Measurements from ENCODE around the gene LGALS14. TPM values are rescaled to one million over a fixed set of nuclear protein-coding genes. Genes with fewer than 3 reads are reported as not detected.
"Not testable (repeated sequence)": the region's sequence is repeated elsewhere in the genome, so short reads cannot be mapped to it uniquely, and the experiment has no call there.

Gene LGALS14
- total RNA-seq, 4 donors from 2014 or later, result not detected

DNA sequence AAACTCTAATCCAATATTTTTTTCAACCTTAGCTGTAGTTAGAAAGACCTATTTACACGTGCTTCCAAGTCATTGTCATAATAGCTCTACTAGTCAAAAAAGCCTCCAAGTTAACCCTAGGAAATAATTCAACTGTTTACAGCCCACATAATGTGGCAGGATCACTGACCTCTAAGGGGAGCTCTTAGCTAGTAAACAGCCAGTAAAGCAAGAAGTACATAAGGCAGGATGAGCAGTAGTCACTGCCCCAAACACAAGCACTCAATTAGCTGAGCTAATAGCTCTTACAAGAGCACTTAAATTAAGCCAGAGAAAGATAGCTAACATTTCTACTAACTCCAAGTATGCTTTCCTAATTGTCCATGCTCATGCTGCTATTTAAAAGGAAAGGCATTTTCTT is 30.4 kb upstream of the LGALS14 start:
- not testable (repeated sequence) for DNase-seq, H3K27ac ChIP-seq, H3K9me3 ChIP-seq, H3K36me3 ChIP-seq, H3K4me3 ChIP-seq
- intact Hi-C loops (cut with DNase I), result loop anchor here (5.0 kb wide), 1 partner anchor 122 kb away; no protein-coding TSS in a partner anchor
- 31 to 36% methylated on average over 1 of the region's 1 CpG for WGBS, 2 donors
- TF ChIP-seq, protein P1, sequence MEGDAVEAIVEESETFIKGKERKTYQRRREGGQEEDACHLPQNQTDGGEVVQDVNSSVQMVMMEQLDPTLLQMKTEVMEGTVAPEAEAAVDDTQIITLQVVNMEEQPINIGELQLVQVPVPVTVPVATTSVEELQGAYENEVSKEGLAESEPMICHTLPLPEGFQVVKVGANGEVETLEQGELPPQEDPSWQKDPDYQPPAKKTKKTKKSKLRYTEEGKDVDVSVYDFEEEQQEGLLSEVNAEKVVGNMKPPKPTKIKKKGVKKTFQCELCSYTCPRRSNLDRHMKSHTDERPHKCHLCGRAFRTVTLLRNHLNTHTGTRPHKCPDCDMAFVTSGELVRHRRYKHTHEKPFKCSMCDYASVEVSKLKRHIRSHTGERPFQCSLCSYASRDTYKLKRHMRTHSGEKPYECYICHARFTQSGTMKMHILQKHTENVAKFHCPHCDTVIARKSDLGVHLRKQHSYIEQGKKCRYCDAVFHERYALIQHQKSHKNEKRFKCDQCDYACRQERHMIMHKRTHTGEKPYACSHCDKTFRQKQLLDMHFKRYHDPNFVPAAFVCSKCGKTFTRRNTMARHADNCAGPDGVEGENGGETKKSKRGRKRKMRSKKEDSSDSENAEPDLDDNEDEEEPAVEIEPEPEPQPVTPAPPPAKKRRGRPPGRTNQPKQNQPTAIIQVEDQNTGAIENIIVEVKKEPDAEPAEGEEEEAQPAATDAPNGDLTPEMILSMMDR (IDR thresholded peaks at IDR 0.05), result peak in 1 of 6 experiments; percentile 7
- peaks cover 0 to 17% (median 0%) of the 10 kb centered on the region in 4 donors for H3K27me3 ChIP-seq
- H3K4me1 ChIP-seq, result peaks cover 0 to 12% (median 9%) of the 10 kb centered on the region in 3 donors

DNA sequence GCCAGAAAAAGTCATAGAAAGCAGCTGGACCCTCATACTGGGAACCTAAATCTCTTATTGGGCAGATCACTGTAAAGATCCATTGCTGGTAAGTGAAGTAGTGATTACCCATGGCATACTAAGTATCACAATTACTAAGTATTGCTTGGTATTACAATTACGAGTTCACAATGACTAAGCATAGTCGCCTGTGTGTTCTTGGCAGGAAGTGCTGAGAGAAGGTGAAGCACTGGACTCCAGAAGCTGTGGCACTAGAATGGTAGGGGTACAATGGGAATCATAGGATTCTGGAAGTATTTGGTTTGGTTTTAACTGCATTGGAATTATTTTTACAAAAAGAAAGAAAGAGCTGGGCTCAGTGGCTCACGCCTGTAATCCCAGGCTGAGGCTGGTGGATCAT is 28.3 kb upstream of the LGALS14 start:
- intact Hi-C loops (cut with DNase I), result no loop called here
- TF ChIP-seq, protein P1 (IDR thresholded peaks at IDR 0.05), result no peak
- no peak overlapping the region for H3K27ac ChIP-seq

DNA sequence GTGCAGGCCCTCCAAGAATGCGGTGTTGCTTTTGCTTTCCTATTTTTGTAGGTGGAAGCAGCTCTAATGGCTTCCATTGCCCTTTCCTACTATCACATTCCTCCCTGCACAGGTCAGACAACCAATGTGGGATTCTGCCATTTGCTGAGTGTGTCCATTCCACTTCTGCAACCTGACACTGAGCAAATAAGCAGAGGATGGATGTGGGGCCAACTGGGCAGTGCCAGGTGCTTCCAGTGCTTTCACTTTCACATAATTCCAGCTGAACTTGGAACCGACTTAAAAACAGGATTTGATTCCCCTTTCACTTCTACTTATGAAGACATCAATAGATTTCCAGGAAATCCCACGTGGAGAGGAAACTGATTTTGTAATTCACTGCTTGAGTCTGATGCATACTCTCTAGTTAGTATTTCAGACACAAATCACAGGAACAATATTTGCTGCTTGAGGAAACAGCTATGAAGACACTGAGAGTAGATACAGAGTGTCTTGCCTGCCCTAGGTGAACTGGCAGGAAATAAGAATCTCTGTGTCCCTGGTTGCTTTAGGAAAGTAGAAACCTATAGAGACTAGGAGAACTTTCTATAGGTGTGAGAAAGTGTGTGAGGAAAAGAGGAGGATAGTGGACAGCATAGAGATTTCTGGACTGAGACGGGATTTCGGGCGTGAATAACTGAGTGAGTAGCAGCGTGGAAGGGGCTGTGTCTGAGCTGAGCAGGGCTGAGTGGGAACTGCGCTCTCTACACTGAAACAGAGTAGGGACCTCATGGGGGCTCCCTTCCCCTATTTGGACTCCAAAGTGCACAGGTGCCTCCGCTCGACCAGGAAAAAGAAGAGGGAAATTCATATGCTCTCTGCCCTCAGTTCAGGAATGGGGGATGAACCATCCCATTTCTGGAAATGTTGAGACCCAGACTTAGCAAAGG is 26.1 kb upstream of the LGALS14 start:
- no peak for DNase-seq

More for the DNA sequence above, 28.3 kb upstream of the LGALS14 start:
- Histone ChIP-seq H3K36me3 (no peaks in the 10 kb centered on the region), H3K9me3 (no peaks in the 10 kb centered on the region), H3K4me1 (peaks cover 0 to 18% (median 12%) of the 10 kb centered on the region in 3 donors), H3K4me3 (no peak overlapping the region), H3K27me3 (peaks cover 0 to 11% (median 0%) of the 10 kb centered on the region in 4 donors)
- 30 to 47% methylated on average over 3 of the region's 3 CpGs for WGBS, 2 donors
- DNase-seq, result no peak

DNA sequence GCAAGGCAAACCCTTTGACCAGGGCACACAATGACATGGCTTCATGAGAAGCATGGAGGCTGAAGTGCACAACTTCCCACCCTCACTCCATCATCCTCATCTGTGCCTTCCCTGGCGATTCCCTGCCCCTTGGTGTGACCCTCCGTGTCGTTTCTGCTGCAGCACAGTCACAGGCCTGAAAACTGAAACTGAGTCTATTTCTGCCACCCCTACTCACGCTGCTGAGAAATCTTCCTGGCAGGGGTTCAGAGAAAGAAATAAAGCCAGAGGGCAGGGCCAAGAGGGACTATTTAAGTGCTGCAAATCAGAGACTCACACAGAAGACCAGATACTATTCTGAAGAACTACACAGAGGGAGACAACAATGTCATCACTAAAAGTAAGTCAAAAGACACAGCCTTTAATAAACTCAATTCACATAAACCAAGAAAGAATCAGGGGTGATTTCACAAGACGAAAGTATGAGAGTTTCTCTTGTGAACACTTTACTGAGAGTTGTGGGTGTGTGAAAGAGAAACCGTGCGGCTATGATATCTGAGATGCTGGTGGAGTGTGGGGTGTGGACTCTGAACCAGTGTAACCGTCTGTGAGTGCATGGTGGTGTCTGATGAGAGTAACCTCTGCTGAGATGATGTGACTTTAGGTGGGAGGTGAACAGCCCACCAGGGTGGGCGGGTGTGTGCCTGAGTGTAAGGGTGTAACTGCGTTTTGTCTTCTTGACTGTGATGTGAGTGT is 25.1 kb upstream of the LGALS14 start:
- DNase-seq, result no peak
- peak overlapping the region in 1 of 4 donors; percentile 9 for H3K4me3 ChIP-seq
- TF ChIP-seq, protein P1 (IDR thresholded peaks at IDR 0.05), result no peak
- no peak for TF ChIP-seq POLR2A (IDR thresholded peaks at IDR 0.05)

More for the DNA sequence above, 26.1 kb upstream of the LGALS14 start:
- Histone ChIP-seq H3K27ac (peak overlapping the region in 1 of 4 donors; percentile 10), H3K4me3 (no peak overlapping the region), H3K27me3 (no peaks in the 10 kb centered on the region), H3K36me3 (no peaks in the 10 kb centered on the region), H3K4me1 (peaks cover 0 to 18% (median 12%) of the 10 kb centered on the region in 3 donors), H3K9me3 (no peaks in the 10 kb centered on the region)
- intact Hi-C loops (cut with DNase I), result no loop called here
- no peak for TF ChIP-seq POLR2A (IDR thresholded peaks at IDR 0.05)
- TF ChIP-seq, protein P1 (IDR thresholded peaks at IDR 0.05), result no peak
- 64 to 69% methylated on average over 10 of the region's 10 CpGs for WGBS, 2 donors

DNA sequence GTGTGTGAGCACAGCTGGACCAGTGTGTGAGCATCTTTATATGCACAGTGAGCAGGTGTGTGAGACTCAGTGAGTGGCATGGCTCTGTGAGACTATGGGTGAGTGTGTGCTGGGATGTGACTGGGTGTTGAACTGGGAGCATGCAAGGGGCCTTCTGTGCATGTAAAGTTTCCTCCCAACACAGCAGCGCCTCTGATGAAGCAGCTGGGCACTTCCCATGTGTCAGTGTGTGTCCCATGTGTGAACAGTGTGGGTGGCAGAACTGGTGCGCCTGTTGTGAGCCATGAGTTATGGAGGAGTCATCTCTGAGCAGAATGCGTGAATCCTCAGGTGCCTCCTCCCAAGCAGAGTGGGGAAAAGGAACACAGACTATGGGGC is 24.5 kb upstream of the LGALS14 start:
- no peaks in the 10 kb centered on the region for H3K9me3 ChIP-seq
- H3K4me3 ChIP-seq, result no peak overlapping the region
- no peak for DNase-seq
- intact Hi-C loops (cut with DNase I), result no loop called here
- no peak for TF ChIP-seq POLR2A (IDR thresholded peaks at IDR 0.05)
- TF ChIP-seq, protein P1 (IDR thresholded peaks at IDR 0.05), result no peak
- H3K27ac ChIP-seq, result no peak overlapping the region
- H3K36me3 ChIP-seq, result no peaks in the 10 kb centered on the region
- peaks cover 0 to 18% (median 12%) of the 10 kb centered on the region in 3 donors for H3K4me1 ChIP-seq
- H3K27me3 ChIP-seq, result no peaks in the 10 kb centered on the region
- 63 to 69% methylated on average over 2 to 3 of the region's 3 CpGs for WGBS, 2 donors

More for the DNA sequence above, 25.1 kb upstream of the LGALS14 start:
- Histone ChIP-seq H3K4me1 (peaks cover 0 to 18% (median 12%) of the 10 kb centered on the region in 3 donors), H3K36me3 (no peaks in the 10 kb centered on the region), H3K9me3 (no peaks in the 10 kb centered on the region), H3K27me3 (no peaks in the 10 kb centered on the region), H3K27ac (peak overlapping the region in 1 of 4 donors; percentile 10)
- intact Hi-C loops (cut with DNase I), result no loop called here
- 42% methylated on average over 8 to 9 of the region's 10 CpGs for WGBS, 2 donors

Data from esophagus squamous epithelium (tissue), 5 donors.